Amniotic epithelial cell (primary cell): Measurements from ENCODE around the gene FAM118A.

Source experiments
- DNase-seq: peaks from one replicate; pipeline ENCODE4 v3.0.0-alpha.2; 2010; ENCODE audit warnings: low read depth

FAM118A gene

DNA sequence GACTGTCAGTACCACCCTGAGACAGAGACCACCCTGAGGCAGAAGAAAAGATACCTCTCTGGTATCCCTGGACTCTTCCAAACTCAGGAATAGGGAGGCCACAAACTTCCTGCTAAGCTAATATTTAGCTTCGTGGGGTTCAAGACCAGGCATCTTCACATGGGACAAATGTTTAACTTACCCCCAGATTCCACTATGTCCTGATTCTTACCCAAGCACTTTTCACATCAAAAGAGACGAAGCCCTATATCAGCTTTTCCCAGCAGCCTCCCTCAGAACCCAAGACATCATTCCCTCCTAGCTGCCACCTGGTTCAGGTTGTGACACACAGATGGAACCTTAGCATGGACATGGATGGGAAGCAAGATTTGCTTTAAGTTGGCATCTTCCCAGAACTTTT lies 71.6 kb downstream of the FAM118A start:
- no peak for DNase-seq

DNA sequence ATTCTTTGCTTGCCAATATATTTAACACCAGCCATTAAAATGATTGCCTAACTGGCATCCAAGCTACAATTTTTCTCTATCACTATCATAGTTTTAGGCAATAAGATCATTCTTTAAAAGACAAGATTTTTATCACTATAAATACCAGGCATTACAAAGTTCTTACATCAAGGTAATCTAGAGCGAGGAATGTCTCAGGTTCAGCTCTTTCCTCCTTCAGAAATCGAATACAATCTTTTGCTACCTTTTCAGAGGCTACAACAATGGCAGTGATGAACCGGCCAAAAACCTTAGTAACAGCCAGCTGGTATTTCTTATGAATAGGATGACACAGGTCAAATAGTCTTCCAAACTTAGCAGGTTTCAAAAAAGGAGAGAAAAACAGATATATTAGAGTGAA lies 79.8 kb downstream of the FAM118A start:
- no peak for DNase-seq
